GM21576 (cell line): ENCODE measurements around the gene TARM1.

Experiments
- ATAC-seq: cut with Tn5 transposase; IDR thresholded peaks from one replicate; pipeline ENCODE4 v1.9.1; 2021; ENCODE audit warnings: mild to moderate bottlenecking, moderate library complexity; ENCODE audit not compliant: unreplicated experiment

The TARM1 gene

GRCh38 chr19:54035215-54036178, 45.7 kb downstream of the TARM1 start:
- ATAC-seq, result no peak

GRCh38 chr19:54030895-54031586, 50.1 kb downstream of the TARM1 start:
- ATAC-seq, result no peak

- ATAC-seq, result no peak
Measured at GRCh38 chr19:54029930-54030490, 51.2 kb downstream of the TARM1 start.

GRCh38 chr19:54029301-54029700, 51.9 kb downstream of the TARM1 start:
- no peak for ATAC-seq

- ATAC-seq, result no peak
Measured at GRCh38 chr19:54026656-54027055, 54.5 kb downstream of the TARM1 start.

GRCh38 chr19:54024660-54025059, 56.5 kb downstream of the TARM1 start:
- no peak for ATAC-seq

- ATAC-seq, result no peak
Measured at GRCh38 chr19:54023191-54023590, 58.0 kb downstream of the TARM1 start.

- ATAC-seq, result no peak
Measured at GRCh38 chr19:54021932-54022331, 59.2 kb downstream of the TARM1 start.

GRCh38 chr19:54021363-54021762, 59.8 kb downstream of the TARM1 start:
- no peak for ATAC-seq
